ENCODE results near the gene SECTM1.

SECTM1 gene

GRCh38 chr17:82327289-82327688 is 6.3 kb downstream of the SECTM1 start:
- no peak for DNase-seq

DNA sequence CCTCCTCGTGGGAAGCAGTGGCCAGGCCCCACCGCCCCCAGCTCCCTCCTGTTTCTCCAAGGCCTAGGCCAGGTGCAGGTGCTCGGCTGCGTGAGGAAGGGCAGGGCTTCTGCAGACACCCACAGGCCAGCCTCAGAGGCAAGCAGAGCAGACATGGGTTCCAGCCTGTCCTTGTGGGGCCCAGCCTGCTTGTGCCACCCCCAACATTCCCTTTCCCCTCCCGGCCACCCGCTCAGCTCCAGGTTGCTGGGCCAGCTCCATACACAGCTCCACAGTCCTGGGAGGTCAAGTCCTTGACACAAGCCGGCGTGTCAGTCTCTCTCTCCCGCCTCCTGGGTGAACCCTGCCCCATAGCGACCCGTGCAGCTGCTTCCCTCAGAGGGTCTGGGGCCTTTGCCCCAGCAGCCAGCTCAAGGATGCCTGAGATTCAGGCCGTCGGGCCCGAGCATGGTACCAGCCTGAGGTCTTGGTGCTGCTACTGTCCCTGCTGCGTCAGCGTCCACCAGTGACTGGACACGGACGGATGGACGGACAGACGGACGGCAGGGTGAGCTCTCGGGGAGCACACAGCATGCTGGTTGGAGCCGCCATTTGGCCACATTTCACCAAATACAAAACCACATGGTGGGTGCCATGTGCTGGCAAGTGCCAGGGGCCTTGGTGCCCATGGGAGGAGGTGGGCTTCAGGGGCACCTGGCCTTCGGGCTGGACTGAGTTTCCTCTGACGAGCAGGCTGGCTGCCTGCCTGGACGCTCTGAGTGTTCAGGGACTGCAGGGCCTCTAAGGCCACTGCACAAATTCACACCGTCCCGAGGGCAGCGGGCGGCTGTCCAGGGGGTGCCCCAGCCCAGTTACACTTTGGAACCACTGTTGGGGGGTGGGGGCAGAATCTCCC is 8.0 kb downstream of the SECTM1 start:
- no peak for DNase-seq

- DNase-seq: no peak
Observed at GRCh38 chr17:82324566-82325285, 8.8 kb downstream of the SECTM1 start.

GRCh38 chr17:82323514-82324234 is 9.9 kb downstream of the SECTM1 start:
- DNase-seq: no peak

DNA sequence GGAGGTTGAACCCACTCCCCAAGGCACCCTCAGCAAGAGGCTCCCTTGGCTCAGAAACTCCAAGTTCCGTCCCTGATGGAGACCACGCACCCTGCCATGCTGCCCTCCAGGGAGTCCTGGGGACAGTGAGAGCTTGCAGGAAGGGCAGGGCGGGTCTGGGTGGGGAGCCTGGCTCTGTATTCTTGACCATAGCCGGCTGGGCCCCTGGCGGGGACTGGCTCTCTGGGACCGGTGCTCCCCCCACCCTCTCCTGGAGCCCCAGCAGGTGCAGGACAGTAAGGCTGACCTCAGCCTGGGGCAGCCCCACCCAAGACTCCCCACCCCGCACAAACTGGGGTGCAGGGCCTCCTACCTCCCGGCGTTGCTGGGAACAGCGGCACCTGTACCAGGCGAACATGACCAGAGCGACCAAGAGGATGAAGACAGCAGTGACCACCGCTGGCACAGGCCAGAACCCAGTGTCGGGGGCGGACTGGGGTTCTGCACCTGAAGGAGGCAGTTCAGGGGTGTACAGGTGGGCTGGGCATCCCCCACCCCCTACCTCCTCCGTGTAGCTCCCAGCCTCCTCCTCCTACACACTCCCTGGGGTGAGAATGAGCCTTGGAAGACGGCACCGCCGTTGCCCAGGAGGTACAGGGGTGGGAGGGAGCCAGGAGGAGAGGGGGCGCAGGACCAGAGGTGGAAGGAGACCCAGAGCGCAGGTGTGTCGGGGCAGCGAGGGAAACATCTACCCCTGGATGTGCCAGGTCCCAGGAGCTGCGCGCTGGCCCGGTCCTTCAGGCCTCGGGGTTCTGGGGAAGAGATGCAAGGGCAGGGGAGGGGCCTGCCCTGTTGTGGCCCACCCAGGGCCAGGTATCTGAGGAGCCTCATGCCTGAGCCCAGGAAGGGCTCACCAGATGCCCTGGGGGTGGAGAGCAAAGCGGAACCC is 10.8 kb downstream of the SECTM1 start:
- no peak for DNase-seq

GRCh38 chr17:82321947-82322466 is 11.6 kb downstream of the SECTM1 start:
- no peak for DNase-seq

DNA sequence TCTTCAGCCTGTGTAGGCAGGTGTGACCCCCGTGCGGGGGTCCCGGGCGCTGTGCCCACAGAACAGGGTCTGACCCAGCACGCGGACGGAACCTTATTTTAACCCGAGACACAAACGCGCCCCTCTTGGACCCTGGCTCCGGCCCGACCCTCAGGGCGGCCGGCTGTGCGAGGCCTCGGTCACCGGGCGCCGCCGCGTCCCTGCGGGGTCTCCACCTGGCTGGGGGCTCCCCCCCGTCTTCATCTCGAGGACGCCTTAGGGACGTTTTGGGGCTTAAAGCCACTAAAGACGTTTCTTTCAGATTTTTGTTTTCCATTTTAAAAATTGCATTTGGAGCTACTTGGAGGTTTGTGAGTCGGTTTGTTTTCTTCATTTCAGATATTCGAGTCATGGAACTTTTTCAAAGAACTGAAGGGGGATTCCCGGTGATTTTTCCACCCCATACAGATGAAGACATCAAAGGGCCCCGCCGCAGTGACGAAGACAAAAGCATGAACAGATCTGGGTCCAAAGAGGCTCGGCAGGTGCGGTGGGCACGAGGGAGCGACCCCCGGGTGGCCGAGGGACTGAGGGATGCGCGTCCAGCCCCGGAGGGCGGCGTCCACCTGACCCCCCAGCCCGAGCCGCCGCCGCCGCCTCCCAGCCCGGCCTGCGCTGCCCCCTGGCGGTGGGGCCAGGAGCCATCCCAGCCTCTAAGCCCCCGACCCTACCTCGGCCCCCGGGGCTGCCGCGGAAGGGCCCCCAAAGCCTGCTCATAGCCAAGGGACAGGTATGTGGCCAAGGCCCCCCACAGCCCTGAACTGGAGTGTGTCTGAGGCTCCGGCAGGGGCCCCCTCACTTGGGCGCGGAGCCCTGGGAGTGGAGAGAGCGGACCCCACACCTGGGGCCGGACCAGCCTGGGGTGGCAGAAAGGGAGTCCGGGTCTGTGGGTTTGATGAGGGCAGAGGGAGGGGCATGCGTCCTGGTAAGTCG is 12.3 kb downstream of the SECTM1 start:
- DNase-seq: no peak

- DNase-seq: no peak
Observed at GRCh38 chr17:82320140-82320840, 13.3 kb downstream of the SECTM1 start.

DNA sequence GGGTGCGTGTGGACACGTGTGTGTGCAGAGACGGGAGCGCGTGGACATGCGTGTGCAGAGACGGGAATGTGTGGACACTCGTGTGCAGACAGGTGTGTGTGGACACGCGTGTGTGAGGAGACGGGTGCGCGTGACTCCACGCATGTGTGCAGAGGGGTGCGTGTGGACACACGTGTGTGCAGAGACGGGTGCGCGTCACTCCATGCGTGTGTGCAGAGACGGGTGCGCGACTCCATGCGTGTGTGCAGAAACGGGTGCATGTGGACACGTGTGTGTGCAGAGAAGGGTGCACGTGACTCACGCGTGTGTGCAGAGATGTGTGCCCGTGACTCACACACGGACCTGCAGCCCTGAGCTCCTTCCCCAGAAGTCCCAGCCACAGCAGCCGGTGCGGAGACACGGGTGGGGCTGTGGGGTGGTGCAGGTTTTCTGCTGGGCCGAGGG is 13.9 kb downstream of the SECTM1 start:
- DNase-seq: no peak

DNA sequence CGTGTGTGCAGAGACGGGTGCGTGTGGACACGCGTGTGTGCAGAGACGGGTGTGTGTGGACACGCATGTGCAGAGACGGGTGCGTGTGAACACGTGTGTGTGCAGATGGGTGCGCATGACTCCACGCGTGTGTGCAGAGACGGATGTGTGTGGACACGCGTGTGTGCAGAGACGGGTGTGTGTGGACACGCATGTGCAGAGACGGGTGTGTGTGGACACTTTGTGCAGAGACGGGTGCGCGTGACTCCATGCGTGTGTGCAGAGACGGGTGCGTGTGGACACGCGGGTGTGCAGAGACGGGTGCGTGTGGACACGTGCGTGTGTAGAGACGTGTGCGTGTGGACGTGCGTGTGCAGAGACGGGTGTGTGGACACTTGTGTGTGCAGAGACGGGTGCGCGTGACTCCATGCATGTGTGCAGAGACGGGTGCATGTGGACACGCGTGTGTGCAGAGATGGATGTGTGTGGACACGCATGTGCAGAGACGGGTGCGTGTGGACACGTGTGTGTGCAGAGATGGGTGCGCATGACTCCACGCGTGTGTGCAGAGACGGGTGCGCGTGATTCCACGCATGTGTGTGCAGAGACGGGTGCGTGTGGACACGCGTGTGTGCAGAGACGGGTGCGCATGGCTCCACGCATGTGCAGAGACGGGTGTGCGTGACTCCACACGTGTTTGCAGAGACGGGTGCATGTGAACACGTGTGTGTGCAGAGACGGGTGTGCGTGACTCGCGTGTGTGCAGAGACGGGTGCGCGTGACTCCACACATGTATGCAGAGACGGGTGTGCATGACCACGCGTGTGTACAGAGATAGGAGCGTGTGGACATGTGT is 14.6 kb downstream of the SECTM1 start:
- DNase-seq: no peak

DNA sequence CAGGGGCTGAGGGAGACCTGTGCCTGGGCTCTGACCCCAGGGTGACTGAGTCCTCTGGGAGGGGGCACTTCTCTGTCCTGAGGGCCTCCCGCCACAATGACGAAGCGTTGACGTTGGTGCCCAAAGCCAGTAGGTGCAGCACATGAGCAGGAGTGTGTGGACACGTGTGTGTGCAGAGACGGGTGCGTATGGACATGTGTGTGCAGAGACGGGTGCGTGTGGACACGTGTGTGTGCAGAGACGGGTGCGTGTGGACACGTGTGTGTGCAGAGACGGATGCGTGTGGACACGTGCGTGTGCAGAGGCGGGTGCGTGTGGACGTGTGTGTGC is 15.4 kb downstream of the SECTM1 start:
- DNase-seq: no peak

DNA sequence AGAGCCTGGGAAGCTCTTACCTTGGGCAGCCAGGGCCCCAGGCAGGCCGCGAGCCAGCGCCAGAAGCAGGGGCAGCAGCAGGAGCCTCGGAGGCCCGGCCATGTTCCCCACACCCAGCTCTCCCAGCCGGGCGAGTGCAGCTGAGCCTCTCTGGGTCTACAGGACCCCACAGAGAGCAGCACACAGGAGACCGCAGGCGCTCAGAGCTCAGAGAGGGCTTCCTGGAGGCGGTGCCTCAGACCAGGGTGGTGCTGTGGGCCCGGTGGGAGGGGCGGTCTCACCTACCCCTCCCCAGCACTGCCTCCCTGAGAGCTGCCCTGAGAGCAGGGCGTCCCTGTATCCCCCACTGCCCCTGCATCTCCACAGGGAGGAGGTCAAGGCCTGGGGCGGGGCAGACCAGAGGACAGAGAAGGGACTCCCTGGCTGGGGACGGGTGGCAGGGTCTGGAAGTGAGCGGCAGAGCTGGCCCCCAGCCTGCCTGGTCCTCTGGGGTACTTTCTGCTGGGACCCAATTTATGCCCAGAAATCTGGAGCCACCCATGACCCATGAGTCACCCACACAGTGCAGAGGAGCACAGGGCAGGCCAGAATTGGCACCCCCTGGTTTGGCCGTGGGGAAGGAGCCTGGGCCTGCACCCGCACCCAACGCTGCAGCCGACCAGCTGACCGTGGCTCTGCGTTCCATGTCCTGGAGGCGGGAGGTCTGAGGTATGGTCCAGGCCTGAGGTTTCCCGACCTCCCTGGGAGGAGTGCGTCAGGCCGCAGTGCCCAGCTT is 16.0 kb downstream of the SECTM1 start, which contains the start of gene CD7:
TSS of gene CD7 (minus strand) at position 215 of the 775 bp plus-strand sequence. CDS start at position 102, 113 bp downstream.
- DNase-seq: no peak

DNA sequence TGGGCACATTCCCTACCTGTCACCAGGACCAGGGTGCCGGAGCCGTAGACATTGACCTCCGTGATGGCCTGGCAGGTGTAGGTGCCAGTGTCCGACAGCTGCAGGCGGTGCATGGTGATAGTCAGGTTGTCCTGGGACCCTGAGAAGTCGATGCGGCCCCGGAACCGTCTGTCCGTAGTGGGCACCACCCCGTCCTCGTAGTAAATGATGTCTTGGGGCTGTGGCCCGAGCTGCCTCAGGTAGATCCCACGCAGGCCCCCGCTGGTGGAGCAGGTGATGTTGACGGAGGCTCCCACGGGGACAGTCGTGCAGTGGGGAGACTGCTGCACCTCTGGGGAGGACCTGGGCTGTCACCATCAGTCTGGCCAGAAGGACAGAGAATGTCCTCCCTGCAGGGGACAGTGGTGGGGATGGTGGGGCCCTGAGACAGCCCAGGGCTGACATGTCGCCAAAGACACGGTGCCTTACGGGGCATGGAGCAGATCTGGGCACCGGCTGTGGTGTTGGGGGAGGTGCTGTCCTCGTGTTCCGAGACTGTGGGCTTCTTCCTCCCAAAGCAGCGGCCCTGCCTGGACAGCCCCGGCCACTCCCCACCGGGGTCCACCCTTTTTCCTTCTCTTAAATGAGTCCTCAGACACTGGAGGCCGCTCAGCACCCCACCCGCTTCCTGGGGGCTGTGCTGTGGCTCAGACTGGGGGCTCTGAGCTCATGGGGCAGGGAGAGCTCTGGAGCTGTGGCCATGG is 16.7 kb downstream of the SECTM1 start:
- DNase-seq: no peak

DNA sequence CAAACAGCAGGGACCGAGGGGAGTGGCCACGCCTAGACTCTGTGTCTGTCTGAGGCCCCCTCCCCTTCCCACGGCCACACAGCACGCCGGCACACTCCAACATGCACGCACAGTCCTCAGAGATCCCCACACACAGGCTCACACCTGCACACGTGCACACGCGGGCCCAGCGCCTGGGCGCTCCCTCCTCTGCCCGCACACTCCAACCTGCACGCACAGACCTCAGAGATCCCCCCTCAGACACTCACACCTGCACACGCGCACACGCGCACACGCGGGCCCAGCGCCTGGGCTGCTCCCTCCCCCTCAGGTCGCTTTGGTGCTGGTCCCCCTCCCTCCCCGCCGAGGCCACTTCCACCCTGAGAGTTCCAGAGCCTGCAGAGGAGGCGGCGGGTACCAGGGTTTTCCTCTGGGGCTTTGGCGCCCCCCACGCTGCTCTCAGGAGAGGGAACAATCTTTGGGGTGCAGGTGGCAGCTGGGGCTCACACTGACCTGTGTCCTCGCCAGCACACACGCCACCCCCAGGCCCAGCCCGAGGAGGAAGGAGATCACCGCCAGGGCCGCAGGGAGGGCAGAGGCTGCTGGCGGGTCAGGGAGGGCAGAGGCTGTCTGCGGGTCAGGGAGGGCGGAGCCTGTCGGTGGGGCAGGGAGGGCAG is 17.7 kb downstream of the SECTM1 start:
- no peak for DNase-seq

- DNase-seq: no peak
Observed at GRCh38 chr17:82314727-82315605, 18.6 kb downstream of the SECTM1 start.
